BE2C (cell line): ENCODE data around the gene CFAP221.

Experiments used
- DNase-seq: peaks from one replicate; pipeline ENCODE4 v3.0.0-alpha.2; 2020
- H3K27me3 ChIP-seq: fragments of 250-450 bp; sonication (Bioruptor Pico); 2 replicates; pipeline ENCODE4 v1.5.1; 2020; ENCODE audit warnings: mild to moderate bottlenecking
- H3K36me3 ChIP-seq: fragments of 250-450 bp; sonication (Bioruptor Pico); 2 replicates; pipeline ENCODE4 v1.5.1; 2020; ENCODE audit warnings: mild to moderate bottlenecking
- H3K4me1 ChIP-seq: fragments of 250-450 bp; sonication (Bioruptor Pico); 2 replicates; pipeline ENCODE4 v1.5.1; 2020
- H3K4me3 ChIP-seq: 2 replicates; pipeline ENCODE4 v1.5.1; 2011; ENCODE audit warnings: low read depth, low read length
- H3K9me3 ChIP-seq: fragments of 250-450 bp; sonication (Bioruptor Pico); 2 replicates; pipeline ENCODE4 v1.5.1; 2020
- TF ChIP-seq, protein P1 (sequence below): IDR thresholded peaks from 2 replicates; pipeline ENCODE4 v1.5.1; 2012; ENCODE audit warnings: mild to moderate bottlenecking, low read depth, low read length

Gene CFAP221

DNA sequence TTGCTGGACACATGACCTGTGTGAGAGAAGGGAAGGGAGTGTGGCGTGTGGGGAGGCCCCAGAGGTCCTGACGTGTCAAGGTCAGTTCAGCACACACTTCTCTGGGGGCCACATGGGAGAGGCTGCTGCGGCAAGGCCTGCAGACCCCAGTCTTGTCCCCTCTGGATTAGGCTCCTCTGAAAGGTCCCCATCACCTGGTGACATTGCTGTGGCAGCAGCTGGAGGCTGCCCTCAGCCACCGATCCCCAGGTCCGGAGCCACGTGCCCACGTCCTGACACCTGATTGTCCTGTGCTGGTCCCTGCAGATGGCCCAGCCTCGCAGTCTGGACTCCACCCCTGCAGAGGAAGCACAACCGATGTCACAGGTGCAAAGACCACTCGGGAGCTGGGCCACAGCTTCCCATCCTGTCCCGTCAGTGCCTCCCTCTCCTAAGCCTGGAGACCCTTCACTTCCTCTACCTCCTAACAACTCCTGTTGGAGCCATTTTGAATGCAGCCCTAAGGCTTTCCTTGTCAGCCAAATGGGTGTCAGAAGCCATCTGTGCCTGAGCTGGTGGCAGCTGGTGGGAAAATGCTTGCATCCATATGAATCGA lies 147.5 kb downstream of the CFAP221 start:
- no peaks in the 10 kb centered on the region for H3K27me3 ChIP-seq
- TF ChIP-seq, protein P1, sequence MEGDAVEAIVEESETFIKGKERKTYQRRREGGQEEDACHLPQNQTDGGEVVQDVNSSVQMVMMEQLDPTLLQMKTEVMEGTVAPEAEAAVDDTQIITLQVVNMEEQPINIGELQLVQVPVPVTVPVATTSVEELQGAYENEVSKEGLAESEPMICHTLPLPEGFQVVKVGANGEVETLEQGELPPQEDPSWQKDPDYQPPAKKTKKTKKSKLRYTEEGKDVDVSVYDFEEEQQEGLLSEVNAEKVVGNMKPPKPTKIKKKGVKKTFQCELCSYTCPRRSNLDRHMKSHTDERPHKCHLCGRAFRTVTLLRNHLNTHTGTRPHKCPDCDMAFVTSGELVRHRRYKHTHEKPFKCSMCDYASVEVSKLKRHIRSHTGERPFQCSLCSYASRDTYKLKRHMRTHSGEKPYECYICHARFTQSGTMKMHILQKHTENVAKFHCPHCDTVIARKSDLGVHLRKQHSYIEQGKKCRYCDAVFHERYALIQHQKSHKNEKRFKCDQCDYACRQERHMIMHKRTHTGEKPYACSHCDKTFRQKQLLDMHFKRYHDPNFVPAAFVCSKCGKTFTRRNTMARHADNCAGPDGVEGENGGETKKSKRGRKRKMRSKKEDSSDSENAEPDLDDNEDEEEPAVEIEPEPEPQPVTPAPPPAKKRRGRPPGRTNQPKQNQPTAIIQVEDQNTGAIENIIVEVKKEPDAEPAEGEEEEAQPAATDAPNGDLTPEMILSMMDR: no peak
- H3K4me3 ChIP-seq: no peak overlapping the region
- H3K9me3 ChIP-seq: no peaks in the 10 kb centered on the region
- H3K36me3 ChIP-seq: no peaks in the 10 kb centered on the region
- no peak for DNase-seq
- H3K4me1 ChIP-seq: no peaks in the 10 kb centered on the region

GRCh38 chr2:119692310-119692709 lies 148.1 kb downstream of the CFAP221 start:
- Histone ChIP-seq H3K27me3 (no peaks in the 10 kb centered on the region), H3K36me3 (no peaks in the 10 kb centered on the region), H3K4me1 (no peaks in the 10 kb centered on the region), H3K9me3 (no peaks in the 10 kb centered on the region), H3K4me3 (no peak overlapping the region)
- TF ChIP-seq, protein P1: no peak
- DNase-seq: no peak

DNA sequence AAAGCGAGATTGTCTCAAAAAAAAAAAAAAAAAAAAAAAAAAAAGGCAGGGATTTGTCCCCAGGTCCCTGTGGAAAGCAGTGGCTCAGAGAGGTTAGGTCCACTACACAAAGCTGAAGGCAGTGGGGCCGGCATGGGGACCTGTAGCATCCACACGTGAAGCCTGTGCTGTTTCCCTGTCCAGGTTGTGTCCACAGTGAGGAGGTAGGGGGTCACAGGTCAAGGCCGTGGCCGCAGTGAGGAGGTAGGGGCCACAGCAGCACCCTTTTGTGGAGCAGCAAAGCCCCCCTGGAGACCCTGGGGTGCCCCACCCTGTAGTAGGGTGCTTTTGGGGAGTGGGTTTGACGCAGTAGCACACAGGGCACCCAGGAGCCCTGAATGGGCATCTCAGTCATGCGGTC lies 148.7 kb downstream of the CFAP221 start:
- H3K4me3 ChIP-seq: no peak overlapping the region
- DNase-seq: no peak
- TF ChIP-seq, protein P1: no peak
- no peaks in the 10 kb centered on the region for H3K27me3 ChIP-seq
- H3K4me1 ChIP-seq: no peaks in the 10 kb centered on the region
- H3K36me3 ChIP-seq: no peaks in the 10 kb centered on the region
- H3K9me3 ChIP-seq: no peaks in the 10 kb centered on the region

- Histone ChIP-seq H3K36me3 (no peaks in the 10 kb centered on the region), H3K4me3 (no peak overlapping the region), H3K27me3 (no peaks in the 10 kb centered on the region), H3K9me3 (no peaks in the 10 kb centered on the region), H3K4me1 (no peaks in the 10 kb centered on the region)
- no peak for DNase-seq
- TF ChIP-seq, protein P1: no peak
Observed at GRCh38 chr2:119693567-119693966, 149.3 kb downstream of the CFAP221 start.

- no peaks in the 10 kb centered on the region for H3K27me3 ChIP-seq
- DNase-seq: no peak
- H3K4me3 ChIP-seq: no peak overlapping the region
- TF ChIP-seq, protein P1: no peak
- no peaks in the 10 kb centered on the region for H3K36me3 ChIP-seq
- no peaks in the 10 kb centered on the region for H3K9me3 ChIP-seq
- H3K4me1 ChIP-seq: no peaks in the 10 kb centered on the region
Observed at GRCh38 chr2:119693967-119694366, 149.7 kb downstream of the CFAP221 start.

DNA sequence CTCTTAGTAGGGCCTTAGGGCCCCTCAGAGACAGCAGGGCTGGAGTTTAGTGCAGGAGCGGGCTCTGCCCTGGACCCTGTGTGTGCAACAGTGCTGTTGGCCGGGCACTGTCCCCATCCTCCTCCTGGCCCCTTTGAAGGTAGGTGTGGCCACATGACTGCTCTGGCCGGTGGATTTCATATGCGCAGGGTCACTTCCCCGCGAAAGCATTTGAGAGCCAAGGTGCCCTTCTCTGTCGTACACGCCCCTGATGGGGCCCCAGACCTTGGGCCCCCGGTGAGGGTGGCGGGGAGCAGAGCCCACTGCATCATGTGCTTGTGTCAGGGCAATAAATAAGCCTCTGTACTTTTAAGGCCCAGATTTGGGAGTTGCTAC lies 150.2 kb downstream of the CFAP221 start:
- H3K36me3 ChIP-seq: no peaks in the 10 kb centered on the region
- TF ChIP-seq, protein P1: no peak
- no peaks in the 10 kb centered on the region for H3K27me3 ChIP-seq
- no peak for DNase-seq
- no peak overlapping the region for H3K4me3 ChIP-seq
- no peaks in the 10 kb centered on the region for H3K4me1 ChIP-seq
- no peaks in the 10 kb centered on the region for H3K9me3 ChIP-seq
